ENCODE data around the gene SERINC5. TPM values are rescaled to one million over a fixed set of nuclear protein-coding genes. Genes with fewer than 3 reads are reported as not detected.

Gene SERINC5
- total and polyA plus RNA-seq, 2 of the 4 experiments (the other 2 are of a cell fraction) = 5.0 to 8.1 TPM

GRCh38 chr5:80210014-80210413, 45.8 kb downstream of the SERINC5 start:
- Histone ChIP-seq H2BK20ac (ENCODE audit: low read depth, low read length) (no peak overlapping the region), H3K14ac (replicated peaks; ENCODE audit: low read depth, low read length) (no peak overlapping the region), H3K4me1 (ENCODE audit: control insufficient read depth, insufficient read depth, low read length) (peaks cover 6% of the 10 kb centered on the region; the same call in 1 of the 2 replicates), H3K36me3 (ENCODE audit: control insufficient read depth, insufficient read depth, low read length) (no peaks in the 10 kb centered on the region), H3K79me1 (ENCODE audit: low read depth in 1 of 2, low read length in 2 of 2) (peaks cover 8% of the 10 kb centered on the region in 2 experiments; a peak in 3 of 4 replicates), H3K56ac (ENCODE audit: extremely low read depth, insufficient read depth, low read length) (no peak overlapping the region), H3K18ac (ENCODE audit: low read depth, low read length) (no peak overlapping the region), H2AFZ (replicated peaks; ENCODE audit: low read length, poor library complexity) (no peak overlapping the region), H4K20me1 (ENCODE audit: insufficient read depth, low read length) (no peaks in the 10 kb centered on the region), H3K4ac (ENCODE audit: low read depth, low read length) (no peak overlapping the region), H3K4me3 (ENCODE audit: insufficient read depth, low read depth, low read length) (no peak overlapping the region), H3K9me1 (ENCODE audit: insufficient read depth, low read length) (no peaks in the 10 kb centered on the region; the same call in 1 of the 2 replicates), H3K4me2 (ENCODE audit: low read depth, low read length) (no peak overlapping the region), H2BK120ac (ENCODE audit: low read depth, low read length) (no peak overlapping the region), H2BK5ac (ENCODE audit: low read depth, low read length, poor library complexity, severe bottlenecking) (no peak overlapping the region), H3K27me3 (ENCODE audit: control insufficient read depth, insufficient read depth, low read length) (no peaks in the 10 kb centered on the region), H3K27ac (ENCODE audit: insufficient read depth, low read length) (no peak overlapping the region), H4K5ac (ENCODE audit: low read depth, low read length) (no peak overlapping the region), H3K23ac (ENCODE audit: low read depth, low read length) (no peak overlapping the region), H4K8ac (ENCODE audit: low read depth in 2 of 2, low read length in 2 of 2) (no peak overlapping the region), H2AK9ac (replicated peaks; ENCODE audit: low read depth, low read length, poor library complexity) (no peak overlapping the region), H4K91ac (ENCODE audit: insufficient read depth, low read depth, low read length) (no peak overlapping the region), H3K9me3 (ENCODE audit: control insufficient read depth, insufficient read depth, low read length) (no peaks in the 10 kb centered on the region), H2BK15ac (ENCODE audit: low read depth, low read length) (no peak overlapping the region), H2AK5ac (ENCODE audit: low read depth, low read length) (no peak overlapping the region), H3K9ac (ENCODE audit: low read depth, low read length) (no peak overlapping the region)
- in situ Hi-C loops (cut with MboI; ENCODE audit: low sequenced_read_pairs) (no loop called here), dilution Hi-C loops (cut with HindIII; ENCODE audit: low sequenced_read_pairs, unreplicated experiment) (no loop called here), intact Hi-C loops (cut with micrococcal nuclease) (no loop called here)
- no CpG with 5 or more reads among the region's 6 CpGs for WGBS, 2 experiments (ENCODE audit: extremely low coverage in 2 of 2, insufficient read length in 1 of 2)
- no peak for TF ChIP-seq ELK1 (IDR thresholded peaks at IDR 0.05; ENCODE audit: borderline replicate concordance, low read depth, low read length)
- TF ChIP-seq BHLHE40 (IDR thresholded peaks at IDR 0.05; ENCODE audit: low read depth, low read length) = no peak
- no peak for TF ChIP-seq FOS (IDR thresholded peaks at IDR 0.05; ENCODE audit: low read depth, low read length)
- no peak for TF ChIP-seq RCOR1 (IDR thresholded peaks at IDR 0.05; ENCODE audit: insufficient replicate concordance, low read length)
- no peak for TF ChIP-seq NFE2L2 (IDR thresholded peaks at IDR 0.05; ENCODE audit: low read depth, low read length)
- no peak for TF ChIP-seq CTCF (conservative IDR thresholded peaks at IDR 0.05; ENCODE audit: low read depth, low read length)
- TF ChIP-seq MXI1 (IDR thresholded peaks at IDR 0.05; ENCODE audit: borderline replicate concordance, low read depth, low read length) = no peak
- no peak for TF ChIP-seq USF2 (IDR thresholded peaks at IDR 0.05; ENCODE audit: low read depth, low read length)
- TF ChIP-seq CHD1 (IDR thresholded peaks at IDR 0.05; ENCODE audit: low read depth, low read length) = no peak
- no peak for TF ChIP-seq RFX5 (IDR thresholded peaks at IDR 0.05; ENCODE audit: low read depth, low read length)
- TF ChIP-seq POLR2A (IDR thresholded peaks at IDR 0.05; ENCODE audit: low read depth, low read length) = no peak
- TF ChIP-seq CEBPB (IDR thresholded peaks at IDR 0.05; ENCODE audit: low read depth, low read length) = no peak
- TF ChIP-seq MAFK (IDR thresholded peaks at IDR 0.05; ENCODE audit: low read depth, low read length) = no peak
- no peak for TF ChIP-seq SMC3 (IDR thresholded peaks at IDR 0.05; ENCODE audit: low read depth, low read length)
- no peak for TF ChIP-seq RAD21 (IDR thresholded peaks at IDR 0.05; ENCODE audit: low read length)
- no peak for TF ChIP-seq MAZ (IDR thresholded peaks at IDR 0.05; ENCODE audit: borderline replicate concordance, low read depth, low read length)
- ChIA-PET POLR2A (ENCODE audit: unreplicated experiment) (no interaction called here), CTCF (no interaction called here)
- BruUV-seq (replicated peaks) = no TSS peak
- DNase-seq = no peak
- ATAC-seq (ENCODE audit: low read depth) = no peak
